ENCODE data around the gene NPR2. TPM values are rescaled to one million over a fixed set of nuclear protein-coding genes. Genes with fewer than 3 reads are reported as not detected.

NPR2 gene
- total and polyA plus RNA-seq, 2 donors (not counting 3 experiments of a cell fraction or from before 2014, with no cell fraction given) = 16.4 to 25.6 TPM

DNA sequence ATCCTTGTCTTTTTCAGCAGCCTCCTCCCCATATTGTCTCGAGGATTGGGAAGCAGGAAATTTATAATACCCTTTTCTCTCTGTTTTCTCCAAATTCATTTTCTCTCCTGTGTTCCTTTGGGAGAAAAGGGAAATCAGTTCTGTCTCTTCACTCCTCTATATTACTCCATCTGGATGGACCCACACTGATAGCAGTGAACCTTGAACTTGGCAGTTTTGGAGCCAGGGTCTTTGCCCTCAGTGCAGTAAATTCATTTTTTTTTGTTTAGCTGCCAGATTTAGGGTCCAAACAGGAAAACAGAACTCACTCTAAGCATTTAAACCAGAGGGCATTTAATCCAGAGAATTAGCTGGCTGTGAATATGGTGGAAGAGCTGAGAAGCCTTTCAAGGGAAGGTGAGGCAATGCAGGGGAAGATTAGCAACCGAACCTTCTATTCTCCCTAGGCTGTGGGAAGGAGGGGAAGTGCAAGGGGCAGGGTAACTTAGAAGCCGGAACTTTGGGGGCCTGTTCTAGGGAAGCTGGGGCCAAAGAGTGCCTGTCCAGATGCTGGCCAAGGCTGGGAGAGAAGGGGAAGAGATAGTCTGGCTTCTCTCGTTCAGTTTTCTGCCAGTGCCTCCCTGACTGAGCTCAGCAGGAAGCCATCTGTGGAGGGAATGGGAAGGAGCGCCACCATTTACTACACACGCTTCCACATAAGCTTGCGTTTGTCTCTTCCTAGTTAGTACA lies 16.3 kb upstream of the NPR2 start:
- ChIA-PET CTCF (interaction anchor here (0.7 to 3.5 kb wide), 17 partner anchors 13 to 136 kb away, joined by 3 to 25 read pairs (median 5); partner anchors contain the start of gene MSMP), POLR2A (interaction anchor here (0.6 to 1.1 kb wide), 4 partner anchors 14 to 181 kb away, joined by 3 to 8 read pairs (median 3); no protein-coding TSS in a partner anchor)
- dilution Hi-C loops (cut with MboI; ENCODE audit: extremely low pct_ligation_motif_present, low sequenced_read_pairs) (no loop called here), intact Hi-C loops (cut with micrococcal nuclease) (loop anchor here (1.0 kb wide), 1 partner anchor 43 kb away; the partner anchor contains the start of genes CREB3 and TLN1)
- no TSS peak for BruUV-seq (replicated peaks)
- Histone ChIP-seq H3K4me3 (replicated peaks in 1 of 3; ENCODE audit: insufficient read depth in 1 of 3, low read depth in 1 of 3, low read length in 3 of 3) (peak overlapping the region in 1 of 3 experiments; percentile 13), H3K36me3 (ENCODE audit: control insufficient read depth in 2 of 2, extremely low read depth in 1 of 2, insufficient read depth in 2 of 2, low read length in 2 of 2) (no peaks in the 10 kb centered on the region), H4K20me1 (replicated peaks; ENCODE audit: control insufficient read depth, extremely low read depth, insufficient read depth, low read length) (no peaks in the 10 kb centered on the region), H3K9ac (replicated peaks; ENCODE audit: extremely low read depth, insufficient read depth, low read length) (peak overlapping the region; percentile 47), H3K9me1 (replicated peaks; ENCODE audit: control insufficient read depth, extremely low read depth, insufficient read depth, low read length) (no peaks in the 10 kb centered on the region), H3K27ac (ENCODE audit: insufficient read depth, low read depth, low read length) (peak overlapping the region; percentile 52), H3K9me3 (replicated peaks; ENCODE audit: control insufficient read depth, insufficient read depth, low read length) (no peaks in the 10 kb centered on the region), H3K79me2 (ENCODE audit: control insufficient read depth, insufficient read depth, low read length) (no peaks in the 10 kb centered on the region), H3K27me3 (ENCODE audit: control insufficient read depth in 2 of 2, insufficient read depth in 2 of 2, low read length in 2 of 2) (no peaks in the 10 kb centered on the region), H3K4me2 (ENCODE audit: insufficient read depth, low read length) (peak overlapping the region; percentile 60), H3K4me1 (ENCODE audit: control insufficient read depth, extremely low read depth, insufficient read depth, low read length) (peaks cover 36% of the 10 kb centered on the region), H2AFZ (ENCODE audit: low read depth, low read length) (peak overlapping the region; percentile 98)
- FAIRE-seq (peak; percentile 80), DNase-seq (ENCODE audit: low read depth, low spot score) (peak; percentile 79)
- TF ChIP-seq POLR2AphosphoS5 (IDR thresholded peaks at IDR 0.05; ENCODE audit: insufficient read depth, low read depth, low read length) (no peak), EZH2 (IDR thresholded peaks at IDR 0.05; ENCODE audit: borderline replicate concordance, low read depth, low read length, severe bottlenecking) (no peak)

DNA sequence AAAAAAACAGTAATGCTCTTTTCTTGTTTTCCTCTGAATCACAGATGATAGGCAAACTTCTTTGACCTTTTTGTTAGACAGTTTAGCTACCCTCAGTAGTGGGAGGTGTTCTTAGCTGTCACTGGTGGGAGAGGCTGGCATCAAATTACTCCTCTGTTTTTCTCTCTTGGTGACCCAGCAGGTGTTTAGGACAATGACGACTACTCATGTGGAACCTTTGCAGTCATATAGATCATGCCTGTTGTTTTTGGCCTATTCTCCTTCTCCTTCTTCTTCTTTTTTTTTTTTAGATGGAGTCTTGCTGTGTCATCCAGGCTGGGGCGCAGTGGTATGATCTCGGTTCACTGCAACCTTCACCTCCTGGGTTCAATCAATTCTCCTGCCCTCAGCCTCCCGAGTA lies 15.4 kb upstream of the NPR2 start:
- intact Hi-C loops (cut with micrococcal nuclease) (no loop called here), dilution Hi-C loops (cut with MboI; ENCODE audit: extremely low pct_ligation_motif_present, low sequenced_read_pairs) (no loop called here)
- Histone ChIP-seq H3K27me3 (ENCODE audit: control insufficient read depth in 2 of 2, insufficient read depth in 2 of 2, low read length in 2 of 2) (no peaks in the 10 kb centered on the region), H3K9ac (replicated peaks; ENCODE audit: extremely low read depth, insufficient read depth, low read length) (no peak overlapping the region), H3K27ac (ENCODE audit: insufficient read depth, low read depth, low read length) (no peak overlapping the region), H3K4me3 (replicated peaks in 1 of 3; ENCODE audit: insufficient read depth in 1 of 3, low read depth in 1 of 3, low read length in 3 of 3) (no peak overlapping the region), H3K4me1 (ENCODE audit: control insufficient read depth, extremely low read depth, insufficient read depth, low read length) (peaks cover 26% of the 10 kb centered on the region), H3K4me2 (ENCODE audit: insufficient read depth, low read length) (no peak overlapping the region), H2AFZ (ENCODE audit: low read depth, low read length) (peak overlapping the region; percentile 62), H4K20me1 (replicated peaks; ENCODE audit: control insufficient read depth, extremely low read depth, insufficient read depth, low read length) (no peaks in the 10 kb centered on the region), H3K9me3 (replicated peaks; ENCODE audit: control insufficient read depth, insufficient read depth, low read length) (no peaks in the 10 kb centered on the region), H3K9me1 (replicated peaks; ENCODE audit: control insufficient read depth, extremely low read depth, insufficient read depth, low read length) (no peaks in the 10 kb centered on the region), H3K79me2 (ENCODE audit: control insufficient read depth, insufficient read depth, low read length) (no peaks in the 10 kb centered on the region), H3K36me3 (ENCODE audit: control insufficient read depth in 2 of 2, extremely low read depth in 1 of 2, insufficient read depth in 2 of 2, low read length in 2 of 2) (no peaks in the 10 kb centered on the region)
- BruUV-seq (replicated peaks) = no TSS peak
- ChIA-PET CTCF (interaction anchor here (0.8 to 3.5 kb wide), 14 partner anchors 13 to 135 kb away, joined by 3 to 25 read pairs (median 7); partner anchors contain the start of gene MSMP), POLR2A (interaction anchor here (0.9 to 1.1 kb wide), 3 partner anchors 15 to 29 kb away, joined by 3 to 8 read pairs (median 3); no protein-coding TSS in a partner anchor)
- DNase-seq (ENCODE audit: low read depth, low spot score) (no peak), FAIRE-seq (peak; percentile 18)
- no peak for TF ChIP-seq MYC (IDR thresholded peaks at IDR 0.05; ENCODE audit: low read depth, low read length)
- TF ChIP-seq, protein P1, sequence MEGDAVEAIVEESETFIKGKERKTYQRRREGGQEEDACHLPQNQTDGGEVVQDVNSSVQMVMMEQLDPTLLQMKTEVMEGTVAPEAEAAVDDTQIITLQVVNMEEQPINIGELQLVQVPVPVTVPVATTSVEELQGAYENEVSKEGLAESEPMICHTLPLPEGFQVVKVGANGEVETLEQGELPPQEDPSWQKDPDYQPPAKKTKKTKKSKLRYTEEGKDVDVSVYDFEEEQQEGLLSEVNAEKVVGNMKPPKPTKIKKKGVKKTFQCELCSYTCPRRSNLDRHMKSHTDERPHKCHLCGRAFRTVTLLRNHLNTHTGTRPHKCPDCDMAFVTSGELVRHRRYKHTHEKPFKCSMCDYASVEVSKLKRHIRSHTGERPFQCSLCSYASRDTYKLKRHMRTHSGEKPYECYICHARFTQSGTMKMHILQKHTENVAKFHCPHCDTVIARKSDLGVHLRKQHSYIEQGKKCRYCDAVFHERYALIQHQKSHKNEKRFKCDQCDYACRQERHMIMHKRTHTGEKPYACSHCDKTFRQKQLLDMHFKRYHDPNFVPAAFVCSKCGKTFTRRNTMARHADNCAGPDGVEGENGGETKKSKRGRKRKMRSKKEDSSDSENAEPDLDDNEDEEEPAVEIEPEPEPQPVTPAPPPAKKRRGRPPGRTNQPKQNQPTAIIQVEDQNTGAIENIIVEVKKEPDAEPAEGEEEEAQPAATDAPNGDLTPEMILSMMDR (IDR thresholded peaks at IDR 0.05; ENCODE audit: extremely low read depth in 1 of 2, insufficient read depth in 1 of 2, low read depth in 1 of 2, low read length in 2 of 2) = no peak
- no peak for TF ChIP-seq FOS (IDR thresholded peaks at IDR 0.05; ENCODE audit: borderline replicate concordance, insufficient read depth, low read length)
- TF ChIP-seq POLR2A (IDR thresholded peaks at IDR 0.05; ENCODE audit: low read depth, low read length) = no peak
- no peak for TF ChIP-seq GATA2 (IDR thresholded peaks at IDR 0.05; ENCODE audit: insufficient read depth, insufficient read length, low read depth, low read length)
- no peak for TF ChIP-seq POLR2AphosphoS5 (IDR thresholded peaks at IDR 0.05; ENCODE audit: insufficient read depth, low read depth, low read length)
- no peak for TF ChIP-seq EZH2 (IDR thresholded peaks at IDR 0.05; ENCODE audit: borderline replicate concordance, low read depth, low read length, severe bottlenecking)
- no peak for TF ChIP-seq JUN (IDR thresholded peaks at IDR 0.05; ENCODE audit: borderline replicate concordance, insufficient read depth, insufficient read length, low read depth)
- TF ChIP-seq, protein P2, sequence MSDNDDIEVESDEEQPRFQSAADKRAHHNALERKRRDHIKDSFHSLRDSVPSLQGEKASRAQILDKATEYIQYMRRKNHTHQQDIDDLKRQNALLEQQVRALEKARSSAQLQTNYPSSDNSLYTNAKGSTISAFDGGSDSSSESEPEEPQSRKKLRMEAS (IDR thresholded peaks at IDR 0.05; ENCODE audit: insufficient read depth, insufficient read length) = no peak
